Activated T-cell treated with anti-CD3 and anti-CD28 coated beads, Interleukin-2, amount 50 U/mL, for 48 hours (primary cell): Measurements from ENCODE around the gene BDH1.
A peak's percentile ranks its signal among the peaks of the same experiment; 100 is the strongest.
"Not testable (repeated sequence)": the region's sequence is repeated elsewhere in the genome, so short reads cannot be mapped to it uniquely, and the experiment has no call there.

Experiments
- DNase-seq, 2 experiments: peaks; one replicate each; pipeline ENCODE4 v3.0.0-alpha.2; 2020

The BDH1 gene

GRCh38 chr3:197555281-197556261 lies at the start of gene BDH1:
BDH1 (minus strand) TSS chr3:197555968; CDS start chr3:197546443, 9,525 bp downstream.
- peak; percentile 80 to 86 for DNase-seq

- DNase-seq, result no peak
Measured at GRCh38 chr3:197603317-197603933, 47.7 kb upstream of the BDH1 start.

- not testable (repeated sequence) for DNase-seq
Measured at GRCh38 chr3:197602351-197602750, 46.6 kb upstream of the BDH1 start.

GRCh38 chr3:197601566-197601840 lies 45.7 kb upstream of the BDH1 start:
- DNase-seq, result not testable (repeated sequence)

- DNase-seq, result no peak
Measured at GRCh38 chr3:197600796-197601565, 45.2 kb upstream of the BDH1 start.

- peak; percentile 83 to 86 for DNase-seq
Measured at GRCh38 chr3:197599089-197599765, 43.5 kb upstream of the BDH1 start.

- no peak for DNase-seq
Measured at GRCh38 chr3:197598404-197598980, 42.7 kb upstream of the BDH1 start.

- DNase-seq, result no peak
Measured at GRCh38 chr3:197597335-197597734, 41.6 kb upstream of the BDH1 start.

GRCh38 chr3:197595470-197596185 lies 39.9 kb upstream of the BDH1 start:
- DNase-seq, result no peak

- no peak for DNase-seq
Measured at GRCh38 chr3:197593046-197593380, 37.2 kb upstream of the BDH1 start.

- peak; percentile 48 to 62 for DNase-seq
Measured at GRCh38 chr3:197592361-197593045, 36.7 kb upstream of the BDH1 start.

- no peak for DNase-seq
Measured at GRCh38 chr3:197591816-197592215, 36.0 kb upstream of the BDH1 start.

GRCh38 chr3:197590313-197590962 lies 34.7 kb upstream of the BDH1 start:
- DNase-seq, result no peak

- DNase-seq, result no peak
Measured at GRCh38 chr3:197589545-197589944, 33.8 kb upstream of the BDH1 start.

- not testable (repeated sequence) for DNase-seq
Measured at GRCh38 chr3:197586768-197587167, 31.0 kb upstream of the BDH1 start.

GRCh38 chr3:197586181-197586580 lies 30.4 kb upstream of the BDH1 start:
- DNase-seq, result no peak

GRCh38 chr3:197584733-197585132 lies 29.0 kb upstream of the BDH1 start:
- no peak for DNase-seq

GRCh38 chr3:197583371-197583770 lies 27.6 kb upstream of the BDH1 start:
- no peak for DNase-seq

GRCh38 chr3:197580253-197580691 lies 24.5 kb upstream of the BDH1 start:
- DNase-seq, result no peak

GRCh38 chr3:197578376-197578775 lies 22.6 kb upstream of the BDH1 start:
- no peak for DNase-seq
